ENCODE results near the gene LYRM4.

LYRM4 gene

DNA sequence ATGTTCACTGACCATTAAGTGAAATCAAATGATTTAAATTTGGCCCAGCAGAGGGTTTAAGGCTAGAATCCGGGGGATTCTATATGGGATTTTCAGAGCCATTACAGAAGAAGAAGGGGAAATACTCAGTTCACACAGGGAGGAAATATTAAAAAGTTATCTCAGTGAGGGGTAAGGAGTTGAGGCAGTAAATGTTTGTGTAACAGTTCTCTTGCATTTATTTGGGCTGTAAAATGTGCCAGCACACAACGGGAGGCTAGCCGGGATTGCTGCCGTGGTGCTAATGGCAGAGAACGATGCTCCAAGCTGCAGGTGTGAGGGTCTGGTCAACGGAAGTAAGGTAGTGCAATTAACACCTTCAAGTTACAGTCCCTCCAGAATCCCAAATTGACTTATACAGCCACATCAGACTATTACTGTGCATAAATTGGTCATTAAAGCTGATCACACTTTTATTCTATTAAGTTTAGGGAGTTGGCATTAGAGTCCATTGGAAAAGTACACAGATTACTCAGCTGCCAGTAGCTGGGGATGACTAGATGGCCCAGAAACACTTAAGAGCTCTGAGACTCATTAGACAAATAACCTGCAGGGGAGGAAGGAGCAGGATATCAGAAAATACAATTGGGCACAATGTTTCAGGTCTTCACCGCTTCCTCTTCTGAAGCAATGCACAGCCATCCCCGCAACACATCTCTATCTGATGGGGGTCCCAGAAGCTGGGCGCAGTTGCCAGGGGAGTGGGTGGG lies 144.3 kb downstream of the LYRM4 start:
- DNase-seq, result peak; percentile 42

DNA sequence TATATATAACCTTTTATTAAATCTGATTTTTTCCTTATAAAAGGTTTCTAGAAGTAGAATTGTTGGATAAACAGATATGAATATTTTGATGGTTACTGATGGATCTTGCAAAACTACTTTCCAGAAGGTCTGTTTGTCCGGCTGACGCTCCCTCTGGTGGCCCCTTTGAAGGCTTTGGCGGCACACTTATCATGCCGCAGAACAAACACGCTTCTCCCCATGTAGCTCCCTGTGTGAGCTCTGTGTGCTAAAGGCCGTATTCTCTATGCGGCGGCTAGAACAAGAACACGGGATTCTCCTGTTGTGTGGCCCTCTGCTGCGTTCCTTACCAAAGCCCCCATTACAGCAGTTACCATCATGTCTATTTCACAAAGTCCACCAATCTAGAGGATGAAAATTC lies 145.6 kb downstream of the LYRM4 start:
- peak; percentile 69 for DNase-seq

DNA sequence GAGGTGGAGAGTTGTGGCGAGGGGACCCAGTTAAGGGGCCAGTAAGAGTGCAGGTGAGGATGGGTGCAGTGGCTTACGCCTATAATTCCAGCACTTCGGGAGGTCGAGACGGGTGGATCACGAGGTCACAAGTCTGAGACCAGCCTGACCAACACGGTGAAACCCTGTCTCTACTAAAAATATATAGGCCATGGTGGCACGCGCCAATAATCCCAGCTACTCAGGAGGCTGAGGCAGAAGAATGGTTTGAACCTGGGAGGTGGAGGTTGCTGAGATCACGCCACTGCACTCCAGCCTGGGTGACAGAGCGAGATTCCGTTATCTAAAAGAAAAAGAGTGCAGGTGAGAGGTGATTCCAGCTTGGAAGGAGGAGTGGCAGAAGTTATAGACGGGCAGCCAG lies 147.7 kb downstream of the LYRM4 start:
- no peak for DNase-seq

DNA sequence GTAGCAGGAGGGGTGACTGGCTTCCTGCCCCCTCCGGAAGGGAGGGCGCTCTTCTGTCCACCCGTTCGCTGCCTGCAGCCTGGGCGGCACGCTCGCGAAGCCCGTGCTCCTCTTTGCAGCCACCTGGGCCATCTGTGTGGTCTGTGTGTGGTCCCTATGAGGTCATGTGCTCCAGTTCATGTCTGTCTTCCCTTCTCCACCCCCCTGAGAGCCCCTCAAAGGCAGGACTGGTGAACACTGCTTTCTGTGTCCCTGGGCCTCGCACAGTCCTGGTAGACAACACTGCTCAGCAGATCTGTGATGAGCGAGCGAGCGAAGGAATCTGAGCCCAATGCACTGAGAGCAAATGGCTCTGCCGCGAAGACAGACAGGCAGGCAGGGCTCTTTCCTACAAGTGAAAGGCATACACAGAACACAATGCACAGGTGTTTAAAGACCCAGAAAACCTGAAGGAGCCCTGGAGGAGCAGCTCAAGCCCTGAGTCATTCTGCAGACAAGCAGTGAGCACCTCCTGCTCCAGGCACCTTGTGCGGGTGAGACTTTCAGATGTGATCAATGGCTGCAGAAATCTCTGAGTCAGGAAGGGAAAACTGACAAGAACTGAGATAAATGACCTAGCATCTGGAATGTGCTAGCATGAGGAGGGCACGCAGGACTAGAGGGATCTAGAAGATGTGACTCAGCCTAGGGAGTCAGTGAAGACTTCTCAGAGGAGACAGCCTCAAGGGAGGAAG lies 148.5 kb downstream of the LYRM4 start:
- DNase-seq, result no peak

DNA sequence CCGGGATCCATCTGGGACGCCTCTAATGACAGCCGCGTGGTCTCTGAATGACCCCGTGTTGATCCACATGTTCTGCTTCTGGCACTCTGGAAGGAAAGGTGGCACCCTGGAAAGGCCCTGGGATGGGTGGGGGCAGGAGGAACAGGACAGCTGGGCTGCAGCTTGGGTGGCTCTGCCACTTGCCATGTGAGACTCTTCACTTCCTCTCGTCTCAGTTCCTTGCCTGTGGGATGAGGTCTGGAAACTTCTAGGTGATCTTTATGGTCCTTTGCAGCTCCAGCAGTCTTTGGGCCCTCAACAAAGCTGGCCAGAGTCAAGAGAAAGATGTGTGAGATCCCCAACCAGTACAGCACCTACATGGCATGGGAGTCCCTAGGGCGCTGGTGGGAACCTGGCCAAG lies 149.1 kb downstream of the LYRM4 start:
- no peak for DNase-seq

DNA sequence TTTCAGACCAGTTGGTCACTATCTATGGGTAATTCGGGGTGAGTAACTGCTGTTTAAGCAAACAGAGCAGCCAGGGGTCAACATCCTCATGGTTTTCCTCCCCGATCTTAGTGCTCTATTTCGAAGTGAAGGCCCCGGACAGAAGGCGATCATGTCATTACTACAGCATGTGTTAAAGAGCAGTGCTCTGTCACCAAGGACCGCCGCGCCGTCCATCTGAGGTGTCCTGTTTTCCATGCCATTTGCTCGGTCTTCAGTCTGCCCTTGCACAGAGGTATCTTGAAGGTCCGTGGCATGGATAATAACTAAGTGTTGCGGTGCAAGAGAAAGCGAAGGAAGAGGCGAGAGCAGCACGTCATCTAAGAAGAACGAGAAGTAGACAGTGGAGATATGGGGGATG lies 150.5 kb downstream of the LYRM4 start:
- no peak for DNase-seq

DNA sequence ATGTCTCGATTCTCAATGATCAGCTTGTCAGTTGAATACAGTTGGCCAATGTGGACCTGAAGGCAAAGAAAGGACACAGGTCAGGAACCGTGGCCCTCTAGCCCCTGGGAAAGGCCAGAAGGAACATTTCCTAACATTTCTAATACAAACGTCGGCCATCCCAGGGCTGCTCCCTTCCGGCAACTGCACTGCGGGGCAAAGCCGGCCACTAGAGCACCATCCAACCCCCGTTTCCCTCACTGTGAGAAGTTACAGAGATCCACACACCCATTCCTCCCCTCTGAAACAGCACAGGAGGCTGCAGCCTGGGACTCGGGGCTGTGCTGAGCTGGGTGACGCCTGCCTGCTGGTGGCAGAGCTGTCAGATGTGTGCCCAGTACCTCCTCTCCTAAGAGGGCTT lies 151.3 kb downstream of the LYRM4 start:
- no peak for DNase-seq

DNA sequence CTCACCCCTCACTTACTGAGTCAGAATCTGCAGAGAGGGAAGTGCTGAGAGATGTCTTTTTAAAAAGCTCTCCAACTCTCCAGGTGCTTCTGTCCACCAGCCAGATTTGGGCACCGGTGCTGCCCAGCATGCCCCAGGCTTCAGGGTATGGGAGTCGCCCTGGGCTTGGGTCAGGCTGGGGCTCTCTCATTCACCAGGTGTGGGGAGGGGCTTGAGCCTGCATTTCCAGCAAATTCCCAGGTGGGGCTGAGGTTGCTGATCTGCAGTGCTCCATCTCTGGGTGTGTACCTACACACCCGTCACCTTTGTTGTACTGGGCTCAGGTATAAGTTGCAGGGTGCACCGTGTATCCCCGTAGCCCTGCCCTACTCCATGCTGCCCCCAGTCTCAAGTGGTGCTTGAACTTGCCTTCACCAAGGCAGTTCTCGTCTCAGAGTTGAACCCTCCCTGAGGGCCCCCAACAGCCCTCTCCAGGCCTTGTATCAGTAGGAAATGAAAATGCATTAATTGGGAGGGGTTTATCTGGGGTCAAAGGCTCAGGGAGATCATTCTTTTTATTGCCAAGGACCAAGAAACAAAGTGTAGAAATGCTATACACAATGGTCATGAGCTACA lies 152.1 kb downstream of the LYRM4 start:
- DNase-seq, result no peak

DNA sequence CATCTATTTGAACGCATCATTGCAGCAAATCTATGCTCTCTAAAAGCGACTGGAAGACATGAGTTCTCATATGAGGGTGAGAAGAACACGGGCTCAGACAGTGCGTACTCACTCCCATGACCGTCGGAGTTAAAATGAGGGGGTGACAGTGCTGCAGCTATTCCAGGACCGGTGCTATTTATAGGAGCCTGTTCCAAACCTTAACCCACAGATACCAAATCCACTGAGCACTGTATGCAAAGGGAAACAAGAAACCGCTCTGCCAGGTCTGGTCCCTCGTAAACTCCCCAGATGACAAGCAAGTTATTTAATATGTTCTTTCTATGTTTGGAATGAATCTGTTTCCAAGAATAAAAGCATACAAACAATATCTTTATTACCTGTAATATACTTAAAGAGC lies 152.7 kb downstream of the LYRM4 start:
- DNase-seq, result no peak

DNA sequence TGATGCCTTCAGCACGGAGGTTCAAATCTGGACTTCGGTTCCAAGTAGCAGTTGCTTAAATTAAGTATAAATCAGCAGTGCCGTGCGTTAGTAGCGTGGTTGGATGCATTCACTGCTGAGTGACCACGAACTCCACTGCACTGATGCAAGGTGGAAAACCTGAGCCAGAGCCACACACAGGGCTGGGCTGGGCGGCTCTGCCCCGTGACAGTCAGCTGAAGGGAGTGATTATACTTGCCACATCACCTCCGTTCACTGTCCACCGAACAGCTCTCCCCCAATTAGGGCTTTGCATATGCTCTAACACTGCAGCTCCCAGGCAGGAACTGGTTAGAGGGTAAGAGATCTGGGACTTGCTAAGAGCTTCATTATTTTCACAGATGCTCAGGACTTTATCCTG lies 153.4 kb downstream of the LYRM4 start:
- no peak for DNase-seq

DNA sequence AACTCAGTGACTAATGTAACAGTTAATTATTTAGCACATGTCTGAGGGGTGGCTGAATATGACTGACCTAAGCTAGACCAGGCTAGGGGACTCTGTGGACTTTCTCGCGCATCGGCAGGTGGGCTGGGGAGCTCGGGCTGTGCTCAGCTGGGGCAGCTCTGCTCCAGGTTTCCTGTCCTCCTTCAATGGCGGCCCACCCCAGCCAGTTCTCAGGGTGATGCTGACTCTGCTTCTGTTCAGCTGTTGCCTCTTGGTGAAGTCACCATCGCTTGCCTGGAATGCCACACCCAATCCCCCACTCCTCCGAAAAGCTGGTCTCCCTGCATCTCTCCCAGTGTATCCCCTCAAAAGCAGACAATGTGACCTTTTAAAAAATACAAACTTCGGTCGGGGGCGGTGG lies 155.6 kb downstream of the LYRM4 start:
- no peak for DNase-seq

DNA sequence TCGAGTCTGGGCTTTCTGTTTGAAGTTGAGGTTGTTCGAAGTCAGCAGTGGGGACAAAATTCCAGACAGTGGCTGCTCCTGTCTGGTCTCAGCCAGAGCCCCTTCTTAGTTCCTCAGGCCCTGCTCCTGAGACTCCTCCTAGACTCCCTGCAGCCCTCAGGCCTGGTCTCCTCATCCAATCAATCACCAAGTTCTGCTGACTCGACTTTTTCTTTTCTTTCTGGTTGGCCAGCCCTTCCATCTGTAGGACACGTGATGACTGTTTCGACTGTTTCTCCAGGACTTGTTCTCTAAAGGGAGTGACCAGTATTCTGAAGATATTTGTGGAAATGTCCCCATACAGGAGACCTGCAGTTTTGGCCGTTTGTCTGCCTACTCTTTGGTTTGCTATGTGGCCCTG lies 156.1 kb downstream of the LYRM4 start:
- no peak for DNase-seq

DNA sequence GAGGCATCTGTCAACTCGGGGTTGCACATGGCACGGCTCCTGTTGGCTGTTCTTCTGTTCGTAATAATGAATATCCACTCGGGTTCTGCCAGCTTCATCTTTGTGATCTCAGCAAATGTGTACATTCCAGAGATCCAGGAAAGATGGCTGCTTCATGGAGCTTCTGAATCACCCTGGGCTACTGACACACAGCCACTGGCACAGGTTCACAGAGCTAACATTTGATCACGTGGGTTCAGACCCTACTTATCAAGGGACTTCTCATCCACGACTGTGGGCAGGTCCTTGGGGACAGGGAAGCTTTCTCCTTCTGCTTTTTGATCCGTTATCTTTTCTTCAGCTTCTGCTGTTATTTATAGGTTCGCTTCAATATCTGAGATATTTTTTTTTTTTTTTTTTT lies 157.5 kb downstream of the LYRM4 start:
- DNase-seq, result no peak

DNA sequence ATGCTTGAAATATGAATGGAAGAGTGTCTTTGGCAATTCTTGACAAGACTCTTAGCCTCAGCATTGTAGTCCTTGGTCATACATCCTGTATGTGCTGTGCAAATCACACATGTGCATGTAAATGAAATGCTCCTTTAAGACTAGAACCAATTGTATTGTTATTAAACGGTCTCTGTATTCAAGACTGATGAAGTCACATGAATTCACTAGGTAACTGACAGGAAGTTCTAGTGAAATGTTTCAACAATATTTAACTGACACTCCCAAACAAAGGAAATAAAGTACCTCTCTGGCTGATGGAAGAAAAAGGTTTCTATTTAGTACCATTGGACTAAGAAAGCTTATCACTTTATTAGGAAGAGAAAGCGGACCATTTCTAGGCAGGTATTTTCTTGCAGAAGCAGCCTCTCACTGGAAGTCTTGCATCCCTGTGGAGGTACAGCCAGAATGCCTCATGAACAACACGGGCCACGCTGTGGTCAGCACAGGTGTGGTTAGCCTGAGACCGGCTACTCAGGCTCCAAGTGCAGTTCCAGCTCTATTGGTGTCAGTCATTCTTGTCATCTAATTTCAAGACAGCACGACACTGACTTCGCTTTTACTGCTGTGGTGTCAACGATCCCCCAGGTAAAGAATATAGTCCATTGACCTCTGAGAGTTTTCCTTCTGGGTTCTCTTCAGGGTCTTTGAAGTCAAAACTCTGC lies 158.3 kb downstream of the LYRM4 start:
- no peak for DNase-seq

DNA sequence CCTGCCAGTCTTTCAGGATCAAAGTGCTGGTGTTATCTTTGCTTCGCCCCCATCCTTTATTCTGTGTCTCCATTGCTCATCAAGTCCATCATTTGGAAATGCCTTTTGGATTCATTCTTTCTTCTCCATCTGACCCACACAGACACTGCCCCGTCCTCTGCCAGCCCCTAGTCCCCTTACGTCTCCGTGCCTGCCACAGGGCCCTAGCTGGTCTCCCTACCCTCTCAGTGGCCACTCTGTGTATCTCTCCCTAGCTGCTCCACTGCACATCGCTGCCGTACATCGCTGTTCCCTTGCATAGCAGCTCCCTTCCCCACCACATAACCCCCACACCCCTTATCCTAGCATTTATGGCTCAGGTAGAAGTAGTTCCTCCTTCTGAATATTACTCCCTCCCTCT lies 159.9 kb downstream of the LYRM4 start:
- no peak for DNase-seq

DNA sequence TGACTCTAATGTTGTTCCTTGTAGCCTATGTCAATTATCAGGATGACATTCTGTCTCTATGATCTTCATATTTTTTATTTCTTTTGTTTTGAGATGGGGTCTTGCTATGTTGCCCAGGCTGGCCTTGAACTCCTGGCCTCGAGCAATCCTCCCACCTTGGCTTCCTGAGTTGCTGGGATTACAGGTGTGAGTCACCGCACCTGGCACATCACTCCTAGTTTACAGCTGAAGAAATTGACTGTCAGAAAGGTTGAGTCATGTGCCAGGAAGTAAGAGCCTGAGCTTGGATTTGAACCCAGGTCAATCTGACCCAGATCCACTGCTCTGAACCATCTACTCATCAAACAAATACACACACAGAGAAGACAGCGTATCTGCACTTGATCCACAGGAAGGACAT lies 161.2 kb downstream of the LYRM4 start:
- no peak for DNase-seq

DNA sequence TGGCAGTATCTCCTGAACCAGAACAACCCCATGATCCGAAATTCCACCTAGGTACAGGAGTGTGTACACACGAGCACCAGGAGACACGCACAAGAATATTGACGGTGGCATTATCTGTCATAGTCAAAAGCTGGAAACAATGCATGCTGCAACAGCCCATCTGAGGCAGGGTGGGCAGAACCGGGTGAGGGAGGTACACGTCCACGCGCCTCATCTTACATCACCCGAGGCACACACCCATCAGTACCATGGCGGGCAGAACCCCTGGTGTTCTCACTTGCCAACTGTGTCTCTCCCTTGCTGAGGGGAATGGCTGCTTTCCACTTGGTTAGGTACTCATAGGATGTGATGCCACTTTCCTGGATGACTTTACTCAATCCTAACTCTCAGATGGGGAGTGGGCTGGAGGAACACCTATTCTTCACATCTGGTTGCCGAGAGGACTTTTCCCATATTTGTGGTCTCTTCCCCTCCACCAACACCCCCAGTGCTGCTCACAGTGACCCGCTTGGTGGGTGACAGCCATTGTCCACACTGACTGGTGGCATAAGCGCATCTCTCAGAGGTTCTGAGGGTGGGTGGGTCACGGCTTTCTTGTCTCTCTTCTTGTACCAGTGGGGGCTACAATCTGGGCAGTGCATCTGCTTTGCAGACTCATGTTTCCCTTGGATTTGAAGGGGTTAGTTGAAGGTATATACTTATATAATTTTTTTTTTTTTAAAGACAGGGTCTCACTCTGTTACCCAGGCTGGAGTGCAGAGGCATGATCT lies 162.1 kb downstream of the LYRM4 start:
- DNase-seq, result no peak

DNA sequence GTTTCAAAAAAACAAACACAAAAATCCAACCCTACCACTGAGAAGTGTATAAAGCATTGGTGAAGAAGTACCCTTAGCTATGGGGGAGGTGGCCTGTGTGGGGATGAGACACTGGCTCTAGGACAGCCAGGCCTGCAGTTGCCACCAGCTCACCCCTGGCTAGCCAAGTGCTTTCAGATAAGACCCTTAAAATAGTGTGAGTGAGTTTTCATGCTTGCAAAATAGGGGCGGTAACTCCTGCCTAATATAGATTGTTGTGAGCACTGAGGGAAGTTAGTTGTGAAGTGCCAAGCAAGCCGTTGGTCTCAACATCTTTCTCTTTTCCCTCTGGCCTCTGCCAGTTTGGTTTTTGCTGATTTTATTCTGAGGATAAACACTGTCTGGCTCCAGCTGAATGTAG lies 164.3 kb downstream of the LYRM4 start:
- no peak for DNase-seq

DNA sequence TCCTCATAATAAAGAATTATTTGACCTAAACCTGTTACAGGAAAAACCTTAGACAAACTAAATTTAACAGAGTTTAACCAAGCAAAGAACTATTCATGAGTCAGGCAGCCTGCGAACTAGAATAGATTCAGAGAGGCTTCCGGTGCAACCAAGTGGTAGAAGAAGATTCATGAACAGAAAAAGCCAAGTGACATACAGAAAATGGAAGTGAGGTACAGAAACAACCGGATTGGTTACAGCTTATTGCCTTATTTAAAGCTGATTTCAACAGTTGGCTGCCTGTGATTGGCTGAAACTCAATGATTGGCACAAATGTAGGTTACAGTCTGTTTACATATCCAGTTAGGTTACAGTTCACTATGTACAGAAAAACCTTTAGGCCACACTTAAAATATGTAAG lies 165.5 kb downstream of the LYRM4 start:
- no peak for DNase-seq

DNA sequence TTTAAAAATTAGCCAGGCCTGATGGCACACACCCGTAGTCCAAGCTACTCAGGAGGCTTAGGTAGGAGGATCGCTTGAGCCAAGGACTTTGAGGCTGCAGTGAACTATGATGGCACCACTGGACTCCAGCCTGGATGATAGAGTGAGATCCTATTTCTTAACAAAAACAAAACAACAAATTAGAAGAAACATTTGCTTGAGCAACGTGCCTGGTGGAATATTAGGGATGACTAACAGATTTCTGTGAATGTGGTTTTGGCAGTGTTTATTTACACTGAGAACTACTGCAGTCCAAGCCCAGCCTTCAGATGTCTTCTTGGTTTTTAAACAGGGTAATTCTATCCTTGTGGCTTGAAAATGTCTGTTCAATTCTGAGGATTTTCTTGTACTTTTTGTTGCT lies 166.4 kb downstream of the LYRM4 start:
- no peak for DNase-seq

DNA sequence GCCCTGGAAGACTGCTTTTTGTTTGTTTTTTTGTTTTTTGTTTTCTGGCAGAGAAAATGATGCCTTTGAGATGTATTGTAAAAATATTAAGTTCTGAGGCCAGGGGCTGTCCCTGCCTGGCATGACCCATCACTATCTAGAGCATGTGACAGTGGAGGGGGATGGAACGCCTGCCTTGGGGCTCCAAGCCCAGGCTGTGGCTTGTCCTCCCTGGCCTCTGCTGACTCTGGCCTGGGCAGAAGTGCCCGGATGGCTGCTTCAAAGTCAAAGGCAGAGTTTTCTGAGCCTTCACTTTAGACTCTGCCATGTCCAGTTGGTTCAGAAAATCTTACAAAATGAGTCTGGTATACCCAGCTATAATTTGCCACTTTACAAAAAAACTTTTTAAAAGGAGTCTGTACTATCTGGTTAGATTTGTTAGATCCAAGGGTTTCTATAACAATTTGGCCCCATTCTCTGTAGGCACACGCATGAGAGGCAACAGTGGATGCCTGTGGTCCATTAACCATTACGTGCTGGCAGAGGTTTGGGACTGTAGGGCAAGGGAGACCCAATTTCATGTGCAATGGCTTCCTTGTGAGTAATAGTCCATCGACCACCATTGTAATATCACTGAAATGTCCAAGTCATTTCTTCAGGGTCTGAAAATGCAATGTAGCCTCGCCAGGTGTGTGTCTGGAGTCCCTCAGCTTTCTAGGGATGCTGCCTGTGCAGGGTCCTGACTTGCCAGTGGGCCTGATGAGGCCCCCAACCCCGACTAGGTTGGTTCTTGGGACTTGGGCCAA lies 167.3 kb downstream of the LYRM4 start:
- no peak for DNase-seq

All from NCI-H510A treated with DMSO at 0.1 percent for 48 hours (cell line).